OCI-LY3 (cell line): ENCODE data around the gene SPOCK1.

Experiments
- H2AFZ ChIP-seq: fragments of 200-600, 300-600 bp; shearing (Covaris generic); 2 replicates; pipeline ENCODE4 v1.6.0; 2014; ENCODE audit warnings: antibody characterized with exemption, low read depth, low read length
- H3K27ac ChIP-seq: fragments of 200-600, 300-600 bp; sonication (generic); 2 replicates; pipeline ENCODE4 v1.5.1; 2014; ENCODE audit warnings: mild to moderate bottlenecking, low read length, moderate library complexity, mixed read lengths
- H3K27me3 ChIP-seq: fragments of 200-600, 300-600 bp; sonication (generic); 2 replicates; pipeline ENCODE4 v1.6.1; 2014; ENCODE audit warnings: low read depth, low read length, mixed read lengths
- H3K36me3 ChIP-seq: fragments of 200-600, 300-600 bp; sonication (generic); replicated peaks from 2 replicates; pipeline ENCODE3; 2014; ENCODE audit warnings: low read depth, low read length, mixed read lengths
- H3K4me1 ChIP-seq: fragments of 300-600, 200-600 bp; sonication (generic); 2 replicates; pipeline ENCODE4 v1.6.1; 2014; ENCODE audit warnings: low read length, mixed read lengths
- H3K4me2 ChIP-seq: fragments of 200-600, 300-600 bp; sonication (generic); 2 replicates; pipeline ENCODE4 v1.6.1; 2014; ENCODE audit warnings: low read length, mixed read lengths
- H3K4me3 ChIP-seq: fragments of 300-600, 200-600 bp; sonication (generic); 2 replicates; pipeline ENCODE4 v1.5.1; 2014; ENCODE audit warnings: antibody characterized with exemption, mild to moderate bottlenecking, low read length, moderate library complexity
- H3K79me2 ChIP-seq: fragments of 300-600, 200-600 bp; shearing (Covaris generic); 2 replicates; pipeline ENCODE4 v1.6.1; 2014; ENCODE audit warnings: mild to moderate bottlenecking, low read length, mixed read lengths
- H3K9ac ChIP-seq: fragments of 300-600, 200-600 bp; shearing (Covaris generic); 2 replicates; pipeline ENCODE4 v1.6.0; 2014; ENCODE audit warnings: mild to moderate bottlenecking, low read length, moderate library complexity
- H3K9me3 ChIP-seq: fragments of 200-600, 300-600 bp; shearing (Covaris generic); 2 replicates; pipeline ENCODE4 v1.6.1; 2014; ENCODE audit warnings: low read length, mixed read lengths; ENCODE audit not compliant: insufficient read depth
- H4K20me1 ChIP-seq: fragments of 200-600, 300-600 bp; sonication (generic); 2 replicates; pipeline ENCODE4 v1.6.1; 2016; ENCODE audit warnings: low read length, mixed read lengths; ENCODE audit not compliant: insufficient read depth
- CTCF ChIP-seq: fragments of 200-600, 300-600 bp; sonication (generic); IDR thresholded peaks from 2 replicates; pipeline ENCODE4 v1.5.1; 2014; ENCODE audit warnings: antibody characterized with exemption, low read length, low read depth
- EZH2phosphoT487 ChIP-seq: fragments of 200-600 bp; shearing (Covaris generic); IDR thresholded peaks from 2 replicates; pipeline ENCODE4 v1.6.1; 2018; ENCODE audit warnings: antibody characterized with exemption, mixed run types, low read depth

SPOCK1 gene

DNA sequence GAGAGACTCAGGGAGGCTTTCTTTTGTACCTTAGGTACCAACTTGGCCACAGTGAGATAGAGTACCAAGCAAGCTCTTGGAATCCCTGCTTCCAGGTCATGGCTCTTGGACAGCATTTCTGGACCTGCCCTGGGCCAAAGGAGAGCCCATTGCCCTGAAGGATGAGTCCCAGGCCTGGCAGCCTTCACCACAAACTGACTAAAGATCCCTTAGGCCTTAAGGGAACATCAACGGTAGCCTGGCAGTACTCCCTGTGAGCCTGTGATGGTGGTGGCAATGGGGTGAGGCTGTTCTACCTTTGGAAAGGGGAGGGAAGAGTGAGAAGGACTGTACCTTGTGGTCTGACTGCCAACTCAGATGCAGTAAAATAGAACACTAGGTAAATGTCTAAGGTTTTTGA lies 334.6 kb downstream of the SPOCK1 start:
- Histone ChIP-seq H3K4me3 (no peak overlapping the region), H3K27me3 (no peaks in the 10 kb centered on the region), H3K9me3 (no peaks in the 10 kb centered on the region), H3K4me1 (no peaks in the 10 kb centered on the region), H2AFZ (no peak overlapping the region), H3K36me3 (no peaks in the 10 kb centered on the region), H3K79me2 (no peaks in the 10 kb centered on the region), H4K20me1 (no peaks in the 10 kb centered on the region), H3K27ac (no peak overlapping the region), H3K9ac (no peak overlapping the region), H3K4me2 (no peak overlapping the region)
- TF ChIP-seq EZH2phosphoT487 (no peak), CTCF (no peak)

DNA sequence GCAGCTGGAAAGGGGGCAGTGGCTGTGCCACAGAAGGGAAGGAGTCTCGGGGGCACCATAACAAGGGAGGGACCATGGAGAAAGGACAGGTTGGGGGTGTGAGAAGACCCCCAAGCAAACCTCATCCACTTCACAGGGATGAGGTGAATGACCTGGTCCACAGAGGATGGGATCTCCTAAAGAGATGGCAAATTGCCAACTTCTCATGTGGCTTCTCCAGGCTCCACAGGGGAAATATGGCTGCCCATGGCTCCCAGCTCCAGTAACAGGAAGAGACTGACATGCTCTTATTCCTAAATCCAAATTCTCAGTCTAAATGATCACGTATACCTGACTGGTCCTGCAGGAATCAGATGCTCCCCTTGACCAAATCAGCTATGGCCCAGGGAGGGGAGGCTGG lies 340.4 kb downstream of the SPOCK1 start:
- no peaks in the 10 kb centered on the region for H4K20me1 ChIP-seq
- no peak overlapping the region for H3K9ac ChIP-seq
- no peaks in the 10 kb centered on the region for H3K79me2 ChIP-seq
- H3K4me2 ChIP-seq, result no peak overlapping the region
- H3K27ac ChIP-seq, result no peak overlapping the region
- no peak for TF ChIP-seq CTCF
- no peak for TF ChIP-seq EZH2phosphoT487
- no peaks in the 10 kb centered on the region for H3K27me3 ChIP-seq
- H2AFZ ChIP-seq, result no peak overlapping the region
- H3K4me1 ChIP-seq, result no peaks in the 10 kb centered on the region
- H3K9me3 ChIP-seq, result no peaks in the 10 kb centered on the region
- no peak overlapping the region for H3K4me3 ChIP-seq
- H3K36me3 ChIP-seq, result no peaks in the 10 kb centered on the region

DNA sequence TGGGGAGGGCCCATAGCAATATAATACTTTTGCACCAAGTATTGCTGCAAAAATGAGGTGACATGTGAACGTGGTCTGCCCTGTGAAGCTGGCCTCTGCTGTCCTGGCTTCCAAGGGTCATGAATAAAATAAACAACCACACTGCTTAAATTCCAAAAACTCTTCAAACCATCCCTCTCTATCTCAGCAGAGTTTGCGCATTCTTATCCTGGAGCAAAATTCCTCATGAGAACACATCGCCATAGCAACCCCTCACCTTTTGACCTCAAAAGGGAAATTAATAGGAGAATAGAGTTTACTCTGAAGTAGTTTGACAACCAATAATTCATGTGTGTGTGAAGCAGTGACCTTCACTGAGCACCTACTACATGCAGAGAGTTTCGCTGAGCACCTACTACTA lies 342.9 kb downstream of the SPOCK1 start:
- H2AFZ ChIP-seq, result no peak overlapping the region
- no peaks in the 10 kb centered on the region for H3K27me3 ChIP-seq
- no peak overlapping the region for H3K9ac ChIP-seq
- no peak overlapping the region for H3K27ac ChIP-seq
- no peaks in the 10 kb centered on the region for H3K4me1 ChIP-seq
- H3K4me2 ChIP-seq, result no peak overlapping the region
- H4K20me1 ChIP-seq, result no peaks in the 10 kb centered on the region
- H3K36me3 ChIP-seq, result no peaks in the 10 kb centered on the region
- no peak overlapping the region for H3K4me3 ChIP-seq
- H3K79me2 ChIP-seq, result no peaks in the 10 kb centered on the region
- TF ChIP-seq EZH2phosphoT487, result no peak
- no peak for TF ChIP-seq CTCF
- H3K9me3 ChIP-seq, result no peaks in the 10 kb centered on the region

DNA sequence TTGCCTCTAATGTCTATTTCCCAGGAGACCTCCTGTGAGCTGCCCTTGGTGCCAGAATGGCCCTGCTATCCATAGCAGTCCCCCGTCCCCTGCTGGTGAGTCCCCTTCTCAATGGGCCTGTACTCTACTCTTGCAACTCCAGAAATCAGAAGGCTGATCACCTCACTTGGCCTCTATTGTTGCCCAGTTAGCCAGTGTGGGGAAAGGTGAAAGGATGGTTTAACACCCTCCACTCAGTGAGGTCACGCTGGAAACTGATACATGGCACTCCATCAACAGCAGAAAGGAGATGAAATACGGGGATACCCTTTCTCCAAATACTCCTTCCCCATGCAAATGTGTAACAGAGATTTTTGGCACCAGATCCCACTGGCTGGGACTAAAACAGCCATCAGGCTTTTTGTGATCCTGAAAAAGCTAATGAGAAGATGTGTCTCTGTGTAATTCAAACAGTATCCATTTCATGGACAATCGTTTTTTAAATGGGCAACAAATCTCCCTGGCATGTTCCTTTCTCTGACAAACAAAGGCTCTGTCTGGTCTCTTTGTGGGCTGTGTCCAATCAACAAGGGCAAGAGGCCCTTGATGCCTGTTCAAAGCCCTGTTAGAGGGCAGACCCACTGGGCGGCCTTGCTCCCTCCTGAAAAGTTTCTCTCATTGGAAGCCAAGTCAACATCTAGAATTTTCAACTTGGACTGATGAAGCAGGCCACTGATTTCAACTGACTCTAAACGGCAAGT lies 343.7 kb downstream of the SPOCK1 start:
- H3K79me2 ChIP-seq, result no peaks in the 10 kb centered on the region
- H3K4me3 ChIP-seq, result no peak overlapping the region
- TF ChIP-seq EZH2phosphoT487 (no peak), CTCF (no peak)
- no peak overlapping the region for H3K27ac ChIP-seq
- no peaks in the 10 kb centered on the region for H3K36me3 ChIP-seq
- no peaks in the 10 kb centered on the region for H4K20me1 ChIP-seq
- H3K9ac ChIP-seq, result no peak overlapping the region
- H3K27me3 ChIP-seq, result no peaks in the 10 kb centered on the region
- H3K4me1 ChIP-seq, result no peaks in the 10 kb centered on the region
- H2AFZ ChIP-seq, result no peak overlapping the region
- H3K4me2 ChIP-seq, result no peak overlapping the region
- no peaks in the 10 kb centered on the region for H3K9me3 ChIP-seq
